OCI-LY7 (cell line): ENCODE measurements around the gene ZNF564.

ENCODE experiments used
- EZH2phosphoT487 ChIP-seq: fragments of 200-600 bp; sonication (generic); IDR thresholded peaks from 2 replicates; pipeline ENCODE4 v1.6.1; 2018; ENCODE audit warnings: low read depth, borderline replicate concordance, mild to moderate bottlenecking, mixed run types, antibody characterized with exemption, low read length, moderate library complexity, mixed read lengths
- TF ChIP-seq, protein P1 (sequence below): fragments of 200-600 bp; sonication (generic); conservative IDR thresholded peaks from 2 replicates; pipeline ENCODE4 v1.5.1; 2014; ENCODE audit warnings: mild to moderate bottlenecking, antibody characterized with exemption, low read length, moderate library complexity, mixed read lengths

DNA sequence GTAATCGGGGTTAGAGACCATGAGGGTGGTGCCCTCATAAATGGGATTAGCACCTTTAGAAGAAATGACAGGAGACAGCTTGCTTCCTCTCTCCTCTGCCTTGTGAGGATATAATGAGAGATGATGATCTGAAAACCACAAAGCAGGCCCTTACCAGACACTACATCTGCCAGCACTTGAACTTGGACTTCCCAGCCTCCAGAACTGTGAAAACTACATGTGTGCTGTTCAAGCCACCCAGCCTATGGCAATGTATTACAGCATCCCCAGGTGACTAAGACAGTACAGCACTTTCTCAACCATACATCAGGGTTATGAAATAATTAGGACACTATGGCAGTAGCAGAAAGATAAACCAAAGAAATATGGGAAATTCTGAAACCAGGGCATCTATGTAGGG, 7.4 kb downstream of the ZNF564 start:
- TF ChIP-seq, protein P1, sequence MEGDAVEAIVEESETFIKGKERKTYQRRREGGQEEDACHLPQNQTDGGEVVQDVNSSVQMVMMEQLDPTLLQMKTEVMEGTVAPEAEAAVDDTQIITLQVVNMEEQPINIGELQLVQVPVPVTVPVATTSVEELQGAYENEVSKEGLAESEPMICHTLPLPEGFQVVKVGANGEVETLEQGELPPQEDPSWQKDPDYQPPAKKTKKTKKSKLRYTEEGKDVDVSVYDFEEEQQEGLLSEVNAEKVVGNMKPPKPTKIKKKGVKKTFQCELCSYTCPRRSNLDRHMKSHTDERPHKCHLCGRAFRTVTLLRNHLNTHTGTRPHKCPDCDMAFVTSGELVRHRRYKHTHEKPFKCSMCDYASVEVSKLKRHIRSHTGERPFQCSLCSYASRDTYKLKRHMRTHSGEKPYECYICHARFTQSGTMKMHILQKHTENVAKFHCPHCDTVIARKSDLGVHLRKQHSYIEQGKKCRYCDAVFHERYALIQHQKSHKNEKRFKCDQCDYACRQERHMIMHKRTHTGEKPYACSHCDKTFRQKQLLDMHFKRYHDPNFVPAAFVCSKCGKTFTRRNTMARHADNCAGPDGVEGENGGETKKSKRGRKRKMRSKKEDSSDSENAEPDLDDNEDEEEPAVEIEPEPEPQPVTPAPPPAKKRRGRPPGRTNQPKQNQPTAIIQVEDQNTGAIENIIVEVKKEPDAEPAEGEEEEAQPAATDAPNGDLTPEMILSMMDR = no peak
- TF ChIP-seq EZH2phosphoT487 = no peak
